ENCODE data around the gene PRKN.

DNA sequence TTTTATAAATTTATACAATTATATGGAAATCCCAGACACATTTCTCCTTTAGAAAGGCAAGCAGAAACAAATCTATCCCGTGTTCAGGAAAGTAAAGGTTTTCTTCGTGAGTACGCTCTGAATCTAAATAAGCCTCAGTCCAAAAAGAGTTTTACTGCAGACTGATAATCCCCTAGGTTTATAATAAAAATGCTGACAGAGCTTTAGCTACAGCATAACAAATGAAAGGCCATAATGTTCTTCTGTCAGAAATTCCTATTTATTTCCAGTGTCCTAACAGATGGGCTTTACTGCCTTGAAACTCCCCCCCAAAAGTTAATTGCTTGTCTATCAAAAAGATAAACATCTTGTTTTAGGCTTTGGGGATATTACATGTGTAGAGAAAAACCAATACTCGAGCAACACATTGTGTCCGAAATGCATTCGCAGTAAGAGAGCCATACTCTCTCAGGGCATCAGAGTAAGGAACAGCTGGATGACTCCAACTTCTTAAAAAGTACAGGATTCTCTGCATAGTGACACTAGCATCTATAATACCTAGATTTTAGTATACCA lies 109.0 kb downstream of the PRKN start:
- TF ChIP-seq, protein P1, sequence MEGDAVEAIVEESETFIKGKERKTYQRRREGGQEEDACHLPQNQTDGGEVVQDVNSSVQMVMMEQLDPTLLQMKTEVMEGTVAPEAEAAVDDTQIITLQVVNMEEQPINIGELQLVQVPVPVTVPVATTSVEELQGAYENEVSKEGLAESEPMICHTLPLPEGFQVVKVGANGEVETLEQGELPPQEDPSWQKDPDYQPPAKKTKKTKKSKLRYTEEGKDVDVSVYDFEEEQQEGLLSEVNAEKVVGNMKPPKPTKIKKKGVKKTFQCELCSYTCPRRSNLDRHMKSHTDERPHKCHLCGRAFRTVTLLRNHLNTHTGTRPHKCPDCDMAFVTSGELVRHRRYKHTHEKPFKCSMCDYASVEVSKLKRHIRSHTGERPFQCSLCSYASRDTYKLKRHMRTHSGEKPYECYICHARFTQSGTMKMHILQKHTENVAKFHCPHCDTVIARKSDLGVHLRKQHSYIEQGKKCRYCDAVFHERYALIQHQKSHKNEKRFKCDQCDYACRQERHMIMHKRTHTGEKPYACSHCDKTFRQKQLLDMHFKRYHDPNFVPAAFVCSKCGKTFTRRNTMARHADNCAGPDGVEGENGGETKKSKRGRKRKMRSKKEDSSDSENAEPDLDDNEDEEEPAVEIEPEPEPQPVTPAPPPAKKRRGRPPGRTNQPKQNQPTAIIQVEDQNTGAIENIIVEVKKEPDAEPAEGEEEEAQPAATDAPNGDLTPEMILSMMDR (IDR thresholded peaks at IDR 0.05), result no peak
- TF ChIP-seq POLR2AphosphoS5 (IDR thresholded peaks at IDR 0.05; ENCODE audit: low read depth, low read length) (no peak), TCF7L2 (IDR thresholded peaks at IDR 0.05; ENCODE audit: low read depth, low read length) (no peak), SIN3A (IDR thresholded peaks at IDR 0.05; ENCODE audit: borderline replicate concordance, insufficient read depth, low read depth, low read length) (no peak)
- TF ChIP-seq, protein P2, sequence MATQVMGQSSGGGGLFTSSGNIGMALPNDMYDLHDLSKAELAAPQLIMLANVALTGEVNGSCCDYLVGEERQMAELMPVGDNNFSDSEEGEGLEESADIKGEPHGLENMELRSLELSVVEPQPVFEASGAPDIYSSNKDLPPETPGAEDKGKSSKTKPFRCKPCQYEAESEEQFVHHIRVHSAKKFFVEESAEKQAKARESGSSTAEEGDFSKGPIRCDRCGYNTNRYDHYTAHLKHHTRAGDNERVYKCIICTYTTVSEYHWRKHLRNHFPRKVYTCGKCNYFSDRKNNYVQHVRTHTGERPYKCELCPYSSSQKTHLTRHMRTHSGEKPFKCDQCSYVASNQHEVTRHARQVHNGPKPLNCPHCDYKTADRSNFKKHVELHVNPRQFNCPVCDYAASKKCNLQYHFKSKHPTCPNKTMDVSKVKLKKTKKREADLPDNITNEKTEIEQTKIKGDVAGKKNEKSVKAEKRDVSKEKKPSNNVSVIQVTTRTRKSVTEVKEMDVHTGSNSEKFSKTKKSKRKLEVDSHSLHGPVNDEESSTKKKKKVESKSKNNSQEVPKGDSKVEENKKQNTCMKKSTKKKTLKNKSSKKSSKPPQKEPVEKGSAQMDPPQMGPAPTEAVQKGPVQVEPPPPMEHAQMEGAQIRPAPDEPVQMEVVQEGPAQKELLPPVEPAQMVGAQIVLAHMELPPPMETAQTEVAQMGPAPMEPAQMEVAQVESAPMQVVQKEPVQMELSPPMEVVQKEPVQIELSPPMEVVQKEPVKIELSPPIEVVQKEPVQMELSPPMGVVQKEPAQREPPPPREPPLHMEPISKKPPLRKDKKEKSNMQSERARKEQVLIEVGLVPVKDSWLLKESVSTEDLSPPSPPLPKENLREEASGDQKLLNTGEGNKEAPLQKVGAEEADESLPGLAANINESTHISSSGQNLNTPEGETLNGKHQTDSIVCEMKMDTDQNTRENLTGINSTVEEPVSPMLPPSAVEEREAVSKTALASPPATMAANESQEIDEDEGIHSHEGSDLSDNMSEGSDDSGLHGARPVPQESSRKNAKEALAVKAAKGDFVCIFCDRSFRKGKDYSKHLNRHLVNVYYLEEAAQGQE (IDR thresholded peaks at IDR 0.05; ENCODE audit: insufficient read depth in 1 of 2, low read depth in 2 of 2, low read length in 1 of 2), result no peak
